Astrocyte of the spinal cord (primary cell): ENCODE measurements around the gene KRTAP12-3.
"Not testable (repeated sequence)": the region's sequence is repeated elsewhere in the genome, so short reads cannot be mapped to it uniquely, and the experiment has no call there.

Experiments used
- DNase-seq: peaks from one replicate; pipeline ENCODE4 v3.0.0; 2011; ENCODE audit warnings: low read depth, low spot score
- H3K4me3 ChIP-seq: 2 replicates; pipeline ENCODE4 v1.5.1; 2011; ENCODE audit warnings: low read depth, mild to moderate bottlenecking, low read length, moderate library complexity
- in situ Hi-C: cut with HindIII; loops from 2 replicates; pipeline ENCODE4 v1.10.0; 2017; ENCODE audit warnings: low sequenced_read_pairs
- TF ChIP-seq, protein P1 (sequence below): IDR thresholded peaks from 2 replicates; pipeline ENCODE4 v1.5.1; 2012; ENCODE audit warnings: low read depth, mild to moderate bottlenecking, low read length, inconsistent platforms

The KRTAP12-3 gene

DNA sequence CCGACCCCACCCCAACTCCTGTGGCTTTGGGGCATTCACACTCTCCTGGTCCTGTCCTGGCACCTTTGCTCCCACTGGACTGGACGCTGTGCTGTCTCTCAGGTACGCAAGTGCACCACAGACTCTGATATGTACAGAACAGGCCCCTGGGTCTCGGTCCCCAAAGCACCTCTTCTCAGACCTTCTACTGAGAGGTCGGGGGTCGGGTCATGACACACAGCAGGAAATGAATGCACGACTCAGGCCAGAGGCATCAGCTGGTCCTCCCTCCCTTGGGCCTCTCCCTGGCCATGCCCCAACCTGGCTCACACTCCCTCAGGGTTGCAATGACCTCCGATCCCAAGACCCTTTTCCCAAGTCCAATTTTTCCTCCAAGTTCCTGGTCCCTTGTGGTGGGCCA, 37.5 kb downstream of the KRTAP12-3 start:
- in situ Hi-C loops = no loop called here
- no peak overlapping the region for H3K4me3 ChIP-seq
- no peak for DNase-seq
- TF ChIP-seq, protein P1, sequence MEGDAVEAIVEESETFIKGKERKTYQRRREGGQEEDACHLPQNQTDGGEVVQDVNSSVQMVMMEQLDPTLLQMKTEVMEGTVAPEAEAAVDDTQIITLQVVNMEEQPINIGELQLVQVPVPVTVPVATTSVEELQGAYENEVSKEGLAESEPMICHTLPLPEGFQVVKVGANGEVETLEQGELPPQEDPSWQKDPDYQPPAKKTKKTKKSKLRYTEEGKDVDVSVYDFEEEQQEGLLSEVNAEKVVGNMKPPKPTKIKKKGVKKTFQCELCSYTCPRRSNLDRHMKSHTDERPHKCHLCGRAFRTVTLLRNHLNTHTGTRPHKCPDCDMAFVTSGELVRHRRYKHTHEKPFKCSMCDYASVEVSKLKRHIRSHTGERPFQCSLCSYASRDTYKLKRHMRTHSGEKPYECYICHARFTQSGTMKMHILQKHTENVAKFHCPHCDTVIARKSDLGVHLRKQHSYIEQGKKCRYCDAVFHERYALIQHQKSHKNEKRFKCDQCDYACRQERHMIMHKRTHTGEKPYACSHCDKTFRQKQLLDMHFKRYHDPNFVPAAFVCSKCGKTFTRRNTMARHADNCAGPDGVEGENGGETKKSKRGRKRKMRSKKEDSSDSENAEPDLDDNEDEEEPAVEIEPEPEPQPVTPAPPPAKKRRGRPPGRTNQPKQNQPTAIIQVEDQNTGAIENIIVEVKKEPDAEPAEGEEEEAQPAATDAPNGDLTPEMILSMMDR = no peak

DNA sequence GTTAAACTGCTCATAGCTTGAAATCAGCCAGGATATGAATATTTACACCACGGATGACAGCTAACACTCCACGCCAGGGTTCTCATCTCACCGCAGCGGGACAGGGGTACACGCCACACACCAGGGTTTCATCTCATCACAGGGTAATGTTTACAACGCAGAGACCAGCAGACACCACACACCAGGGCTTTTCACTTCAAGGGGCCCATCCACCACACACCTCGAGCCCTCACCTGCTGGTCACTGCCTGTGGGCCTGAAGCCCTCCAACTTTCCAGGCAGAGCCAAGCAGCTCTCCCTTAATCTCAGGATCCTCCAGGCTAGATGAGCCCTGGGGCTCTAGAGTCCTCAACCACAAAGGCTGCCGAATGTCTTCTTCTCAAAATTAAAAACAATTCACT, 37.9 kb downstream of the KRTAP12-3 start:
- no peak overlapping the region for H3K4me3 ChIP-seq
- in situ Hi-C loops = no loop called here
- TF ChIP-seq, protein P1 = no peak
- no peak for DNase-seq

DNA sequence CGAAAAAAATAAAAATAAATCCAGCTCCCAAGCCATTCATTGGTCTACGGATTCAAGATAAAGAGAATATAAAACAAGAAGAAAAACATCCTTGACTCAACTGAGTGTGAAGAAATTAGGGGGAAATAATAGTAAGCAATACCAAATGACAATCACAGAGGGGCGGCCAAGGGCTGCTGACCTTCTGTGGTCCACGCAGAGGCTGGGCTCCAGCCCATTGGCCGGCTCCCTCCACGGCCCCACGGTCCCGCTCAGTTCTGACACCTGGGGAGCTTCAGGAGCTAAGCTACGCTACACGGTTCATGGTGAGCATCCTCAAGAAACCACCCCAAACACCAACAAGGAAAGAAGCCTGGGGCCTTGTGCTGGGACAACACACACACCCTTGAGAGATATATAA, 38.8 kb downstream of the KRTAP12-3 start:
- TF ChIP-seq, protein P1 = no peak
- no peak overlapping the region for H3K4me3 ChIP-seq
- in situ Hi-C loops = no loop called here
- no peak for DNase-seq

DNA sequence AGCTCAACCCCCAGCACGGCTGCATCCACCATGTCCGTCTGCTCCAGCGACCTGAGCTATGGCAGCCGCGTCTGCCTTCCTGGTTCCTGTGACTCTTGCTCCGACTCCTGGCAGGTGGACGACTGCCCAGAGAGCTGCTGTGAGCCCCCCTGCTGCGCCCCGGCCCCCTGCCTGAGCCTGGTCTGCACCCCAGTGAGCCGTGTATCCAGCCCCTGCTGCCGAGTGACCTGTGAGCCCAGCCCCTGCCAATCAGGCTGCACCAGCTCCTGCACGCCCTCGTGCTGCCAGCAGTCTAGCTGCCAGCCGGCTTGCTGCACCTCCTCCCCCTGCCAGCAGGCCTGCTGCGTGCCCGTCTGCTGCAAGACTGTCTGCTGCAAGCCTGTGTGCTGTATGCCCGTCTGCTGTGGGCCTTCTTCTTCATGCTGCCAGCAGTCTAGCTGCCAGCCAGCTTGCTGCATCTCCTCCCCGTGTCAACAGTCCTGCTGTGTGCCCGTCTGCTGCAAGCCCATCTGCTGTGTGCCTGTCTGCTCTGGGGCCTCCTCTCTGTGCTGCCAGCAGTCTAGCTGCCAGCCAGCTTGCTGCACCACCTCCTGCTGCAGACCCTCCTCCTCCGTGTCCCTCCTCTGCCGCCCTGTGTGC, 39.6 kb downstream of the KRTAP12-3 start, which contains the start of gene KRTAP10-12:
Gene KRTAP10-12 (plus strand): TSS at position 1 of the 639 bp plus-strand sequence. CDS start 30 bp downstream, at position 31.
- DNase-seq, H3K4me3 ChIP-seq, in situ Hi-C loops: not testable (repeated sequence)

DNA sequence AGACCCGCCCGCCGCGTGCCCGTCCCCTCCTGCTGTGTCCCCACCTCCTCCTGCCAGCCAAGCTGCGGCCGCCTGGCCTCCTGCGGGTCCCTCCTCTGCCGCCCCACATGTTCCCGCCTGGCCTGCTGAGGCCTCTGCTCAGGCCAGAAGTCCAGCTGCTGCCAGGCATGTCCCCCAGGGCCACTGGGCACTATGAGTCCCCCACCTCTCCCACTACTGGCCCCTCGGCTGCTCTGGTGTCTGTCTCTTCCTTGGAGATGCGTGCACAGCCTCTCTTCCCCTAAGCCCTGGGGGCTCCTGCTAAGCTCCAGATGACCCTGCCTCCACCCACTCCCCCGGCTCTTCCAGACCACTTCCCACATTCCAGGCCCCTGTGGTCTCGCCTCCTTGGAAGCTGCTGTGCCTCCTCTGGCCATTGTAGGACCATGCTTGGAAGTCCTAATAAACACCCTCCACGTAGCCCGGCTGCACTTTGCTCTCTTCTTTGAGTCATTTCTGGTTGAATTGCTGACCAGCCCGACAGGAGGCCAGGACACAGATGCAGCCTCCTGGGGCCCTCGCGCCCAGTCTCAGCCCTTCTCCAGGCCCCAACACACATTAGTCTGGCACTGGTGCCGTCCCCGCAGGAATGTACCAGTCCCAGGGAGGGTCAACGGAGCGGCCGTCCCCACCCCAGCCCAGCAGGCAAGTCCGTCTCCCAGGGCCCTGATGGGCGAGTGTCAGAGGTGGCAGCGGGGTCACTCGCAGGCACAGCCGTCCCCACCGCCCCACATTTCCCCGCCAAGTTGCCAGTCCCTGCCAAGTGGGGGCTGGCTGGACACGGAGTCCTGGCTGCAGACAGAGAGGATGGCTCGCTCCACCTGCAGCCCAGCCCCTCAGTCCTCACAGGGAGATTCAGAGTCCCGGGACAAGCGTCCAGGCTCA, 40.3 kb downstream of the KRTAP12-3 start:
- DNase-seq = peak; percentile 5
- H3K4me3 ChIP-seq = no peak overlapping the region
- TF ChIP-seq, protein P1 = no peak
- in situ Hi-C loops = no loop called here

DNA sequence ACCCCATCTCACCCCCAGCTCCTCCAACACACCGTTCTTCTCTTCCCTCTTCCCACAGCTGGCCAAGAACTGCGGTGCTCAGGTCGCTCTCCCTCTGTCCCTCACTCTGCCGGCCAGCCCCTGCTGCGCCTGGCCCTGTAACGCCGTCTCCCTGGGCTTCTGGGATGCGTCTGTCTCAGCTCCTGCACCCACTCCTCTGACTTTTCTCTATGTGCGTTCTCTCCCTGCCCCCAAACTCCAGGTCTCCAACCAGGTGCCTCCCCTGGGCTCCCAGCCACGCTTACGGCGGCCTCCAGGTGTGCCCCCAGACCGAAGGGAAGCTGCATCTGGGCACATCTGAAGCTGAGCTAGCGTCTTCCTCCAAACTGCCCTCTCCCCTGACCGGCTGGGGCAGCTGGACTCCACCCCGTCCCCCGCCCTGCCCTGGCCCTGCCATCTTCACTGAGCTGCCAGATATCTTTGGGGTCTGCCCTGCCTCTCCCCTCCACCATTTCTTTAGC, 41.8 kb downstream of the KRTAP12-3 start:
- in situ Hi-C loops = no loop called here
- DNase-seq = no peak
- H3K4me3 ChIP-seq = no peak overlapping the region
- TF ChIP-seq, protein P1 = no peak
